ENCODE results near the gene SPOCK1.

SPOCK1 gene

GRCh38 chr5:137207023-137207760 lies 291.9 kb downstream of the SPOCK1 start:
- Mint-ChIP-seq H3K27ac (no peak overlapping the region), H3K9me3 (no peaks in the 10 kb centered on the region), H3K36me3 (ENCODE audit: low read depth) (no peaks in the 10 kb centered on the region), H3K4me1 (peaks cover 18% of the 10 kb centered on the region), H3K27me3 (ENCODE audit: low read depth, poor library complexity) (peaks cover 3% of the 10 kb centered on the region), H3K4me3 (no peak overlapping the region)
- no peak for DNase-seq
- TF ChIP-seq CTCF (IDR thresholded peaks at IDR 0.05) = no peak

GRCh38 chr5:137206030-137206715 lies 293.0 kb downstream of the SPOCK1 start:
- Mint-ChIP-seq H3K27ac (no peak overlapping the region), H3K36me3 (ENCODE audit: low read depth) (no peaks in the 10 kb centered on the region), H3K9me3 (no peaks in the 10 kb centered on the region), H3K4me3 (no peak overlapping the region), H3K4me1 (peaks cover 13% of the 10 kb centered on the region), H3K27me3 (ENCODE audit: low read depth, poor library complexity) (peaks cover 3% of the 10 kb centered on the region)
- TF ChIP-seq CTCF (IDR thresholded peaks at IDR 0.05) = no peak
- DNase-seq = no peak

- Mint-ChIP-seq H3K4me3 (no peak overlapping the region), H3K27me3 (ENCODE audit: low read depth, poor library complexity) (peaks cover 3% of the 10 kb centered on the region), H3K27ac (no peak overlapping the region), H3K9me3 (no peaks in the 10 kb centered on the region), H3K4me1 (peaks cover 13% of the 10 kb centered on the region), H3K36me3 (ENCODE audit: low read depth) (no peaks in the 10 kb centered on the region)
- no peak for TF ChIP-seq CTCF (IDR thresholded peaks at IDR 0.05)
- DNase-seq = no peak
These were observed 293.7 kb downstream of the SPOCK1 start for GRCh38 chr5:137205231-137206027.

- no peak for DNase-seq
- Mint-ChIP-seq H3K9me3 (no peaks in the 10 kb centered on the region), H3K4me1 (peaks cover 15% of the 10 kb centered on the region), H3K4me3 (no peak overlapping the region), H3K36me3 (ENCODE audit: low read depth) (no peaks in the 10 kb centered on the region), H3K27me3 (ENCODE audit: low read depth, poor library complexity) (peaks cover 3% of the 10 kb centered on the region), H3K27ac (no peak overlapping the region)
- no peak for TF ChIP-seq CTCF (IDR thresholded peaks at IDR 0.05)
These were observed 296.0 kb downstream of the SPOCK1 start for GRCh38 chr5:137203011-137203632.

GRCh38 chr5:137201876-137202275 lies 297.2 kb downstream of the SPOCK1 start:
- Mint-ChIP-seq H3K27me3 (ENCODE audit: low read depth, poor library complexity) (peaks cover 7% of the 10 kb centered on the region), H3K27ac (no peak overlapping the region)

More at GRCh38 chr5:137201876-137202275, 297.2 kb downstream of the SPOCK1 start:
- Mint-ChIP-seq H3K9me3 (no peaks in the 10 kb centered on the region), H3K4me3 (no peak overlapping the region), H3K4me1 (peaks cover 15% of the 10 kb centered on the region), H3K36me3 (ENCODE audit: low read depth) (no peaks in the 10 kb centered on the region)
- DNase-seq = no peak
- TF ChIP-seq CTCF (IDR thresholded peaks at IDR 0.05) = no peak

Measured in nephron progenitor cell (in vitro differentiated cells).